ENCODE measurements around the gene PLAAT5. TPM values are rescaled to one million over a fixed set of nuclear protein-coding genes. Genes with fewer than 3 reads are reported as not detected.
"Not testable (repeated sequence)": the region's sequence is repeated elsewhere in the genome, so short reads cannot be mapped to it uniquely, and the experiment has no call there.

PLAAT5 gene
- total RNA-seq, 6 experiments from 2014 or later, result not detected

GRCh38 chr11:63530021-63530420 lies 39.1 kb upstream of the PLAAT5 start:
- H3K27ac ChIP-seq, result no peak overlapping the region
- no peaks in the 10 kb centered on the region for H3K27me3 ChIP-seq
- no peaks in the 10 kb centered on the region for H3K36me3 ChIP-seq
- H3K4me3 ChIP-seq, result no peak overlapping the region
- intact Hi-C loops (cut with DNase I), result no loop called here
- H3K4me1 ChIP-seq, result peaks cover 0 to 3% (median 1%) of the 10 kb centered on the region in 4 donors
- ATAC-seq (no peak), DNase-seq (no peak)
- TF ChIP-seq CTCF (IDR thresholded peaks at IDR 0.05), result no peak
- no peak for TF ChIP-seq POLR2A (IDR thresholded peaks at IDR 0.05)
- WGBS (ENCODE audit: insufficient coverage, low coverage, low lambda C conversion rate, missing lambda C conversion rate), result 93% methylated on average over 2 of the region's 2 CpGs
- no peaks in the 10 kb centered on the region for H3K9me3 ChIP-seq

- ATAC-seq; H3K4me3 ChIP-seq; H3K36me3 ChIP-seq; intact Hi-C loops (cut with DNase I); H3K4me1 ChIP-seq; H3K9me3 ChIP-seq; H3K27ac ChIP-seq; H3K27me3 ChIP-seq; DNase-seq: not testable (repeated sequence)
- WGBS (ENCODE audit: insufficient coverage, low coverage, low lambda C conversion rate, missing lambda C conversion rate), result 68% methylated on average over 6 of the region's 6 CpGs
Observed at GRCh38 chr11:63529373-63529772, 38.4 kb upstream of the PLAAT5 start.

- ATAC-seq; intact Hi-C loops (cut with DNase I); H3K36me3 ChIP-seq; H3K4me1 ChIP-seq; H3K27ac ChIP-seq; DNase-seq; H3K27me3 ChIP-seq; H3K9me3 ChIP-seq; H3K4me3 ChIP-seq: not testable (repeated sequence)
- 86% methylated on average over 1 of the region's 3 CpGs for WGBS (ENCODE audit: insufficient coverage, low coverage, low lambda C conversion rate, missing lambda C conversion rate)
Observed at GRCh38 chr11:63528729-63529278, 37.8 kb upstream of the PLAAT5 start.

GRCh38 chr11:63528156-63528555 lies 37.2 kb upstream of the PLAAT5 start:
- intact Hi-C loops (cut with DNase I); H3K36me3 ChIP-seq; H3K27ac ChIP-seq; H3K27me3 ChIP-seq; ATAC-seq; DNase-seq; H3K9me3 ChIP-seq; H3K4me3 ChIP-seq; H3K4me1 ChIP-seq: not testable (repeated sequence)
- 50% methylated on average over 3 of the region's 11 CpGs for WGBS (ENCODE audit: insufficient coverage, low coverage, low lambda C conversion rate, missing lambda C conversion rate)

- WGBS (ENCODE audit: insufficient coverage, low coverage, low lambda C conversion rate, missing lambda C conversion rate), result 90% methylated on average over 2 of the region's 2 CpGs
- ATAC-seq (no peak), DNase-seq (no peak)
- intact Hi-C loops (cut with DNase I), result no loop called here
- peaks cover 0 to 3% (median 1%) of the 10 kb centered on the region in 4 donors for H3K4me1 ChIP-seq
- TF ChIP-seq POLR2A (IDR thresholded peaks at IDR 0.05) (no peak), CTCF (IDR thresholded peaks at IDR 0.05) (no peak)
- no peaks in the 10 kb centered on the region for H3K36me3 ChIP-seq
- no peaks in the 10 kb centered on the region for H3K27me3 ChIP-seq
- H3K9me3 ChIP-seq, result no peaks in the 10 kb centered on the region
- H3K4me3 ChIP-seq, result no peak overlapping the region
- H3K27ac ChIP-seq, result no peak overlapping the region
Observed at GRCh38 chr11:63527667-63528066, 36.7 kb upstream of the PLAAT5 start.

- 67% methylated on average over 7 of the region's 7 CpGs for WGBS (ENCODE audit: insufficient coverage, low coverage, low lambda C conversion rate, missing lambda C conversion rate)
- Histone ChIP-seq H3K27me3 (no peaks in the 10 kb centered on the region), H3K27ac (no peak overlapping the region), H3K4me1 (no peaks in the 10 kb centered on the region), H3K36me3 (no peaks in the 10 kb centered on the region), H3K9me3 (no peaks in the 10 kb centered on the region), H3K4me3 (no peak overlapping the region)
- ATAC-seq, result no peak
- DNase-seq, result no peak
- intact Hi-C loops (cut with DNase I), result no loop called here
- TF ChIP-seq POLR2A (IDR thresholded peaks at IDR 0.05), result no peak
- no peak for TF ChIP-seq CTCF (IDR thresholded peaks at IDR 0.05)
Observed at GRCh38 chr11:63523151-63523550, 32.2 kb upstream of the PLAAT5 start.

Data from right lobe of liver (tissue), 6 donors.